Eye (tissue), 1 donor: ENCODE measurements around the gene LTF.
A peak's percentile ranks its signal among the peaks of the same experiment; 100 is the strongest.
"Not testable (repeated sequence)": the region's sequence is repeated elsewhere in the genome, so short reads cannot be mapped to it uniquely, and the experiment has no call there.

Experiments
- DNase-seq: peaks from one replicate; pipeline ENCODE4 v3.0.0-alpha.2; 2015

The LTF gene

DNA sequence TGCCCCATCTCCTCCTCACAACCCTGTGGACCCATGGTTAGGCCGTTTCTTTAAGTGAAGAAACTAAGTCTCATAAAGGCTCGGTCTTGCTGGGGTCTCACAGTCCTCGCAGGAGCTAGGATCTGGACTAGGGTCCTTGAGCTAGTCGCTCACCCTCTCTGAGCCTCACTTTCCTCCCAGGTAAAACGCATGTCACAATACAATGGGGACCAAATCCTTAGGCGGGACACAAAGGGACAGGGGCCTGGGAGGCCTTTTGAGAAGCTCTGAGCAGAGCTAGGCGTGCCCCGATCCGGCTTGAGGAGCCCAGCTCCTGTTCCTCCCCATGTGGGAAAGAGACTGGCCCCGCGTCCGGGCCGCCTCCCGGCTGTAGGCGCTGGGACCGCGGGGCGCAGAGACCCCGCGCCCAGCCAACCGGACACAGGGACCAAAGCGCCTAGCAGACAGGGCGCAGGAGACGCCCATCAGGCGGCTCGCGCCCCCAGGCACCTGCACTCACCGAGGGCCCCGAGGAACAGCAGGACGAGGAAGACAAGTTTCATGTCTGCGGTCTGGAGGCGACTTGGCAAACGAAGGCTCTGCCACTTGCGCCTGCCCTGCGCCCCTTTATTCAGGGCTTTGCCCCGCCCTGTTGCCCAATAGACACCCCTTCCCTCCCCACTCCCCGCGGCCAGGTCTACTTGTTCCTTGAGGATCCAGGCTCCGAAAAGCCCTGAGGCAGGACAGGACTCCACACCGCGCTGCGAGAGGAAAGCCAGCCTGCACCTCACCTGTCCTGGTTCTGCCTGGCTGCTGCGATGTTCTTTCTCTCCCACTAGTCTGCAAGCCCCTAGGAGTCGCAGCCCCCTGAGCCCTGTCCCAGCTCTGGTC, at the start of gene LTF:
TSS of gene LTF (minus strand) at position 580 of the 870 bp plus-strand sequence. CDS start at position 542, 38 bp downstream.
- no peak for DNase-seq

GRCh38 chr3:46512191-46512749, 47.6 kb upstream of the LTF start:
- no peak for DNase-seq

DNA sequence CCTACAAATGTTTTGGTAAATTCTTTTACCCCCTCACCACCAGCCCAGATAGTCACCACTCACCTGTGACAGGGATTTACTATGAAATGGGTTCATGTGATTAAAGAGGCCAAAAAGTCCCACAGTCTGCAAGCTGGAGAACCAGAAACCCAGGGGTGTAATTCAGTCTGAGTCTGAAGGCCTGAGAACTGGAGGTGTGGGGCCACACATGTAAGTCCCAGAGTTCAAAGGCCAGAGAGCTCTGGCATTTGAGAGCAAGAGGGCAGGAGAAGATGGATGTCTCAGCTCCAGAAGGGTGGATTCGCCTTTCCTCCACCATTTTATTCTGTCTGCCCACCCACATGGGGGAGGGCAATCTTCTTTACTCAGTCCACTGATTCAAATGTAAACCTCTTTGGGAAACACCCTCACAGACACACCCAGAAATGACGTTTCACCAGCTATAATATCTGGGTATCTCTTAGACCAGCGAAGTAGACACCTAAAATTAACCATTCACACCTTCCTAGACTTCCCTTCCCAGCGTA, 45.0 kb upstream of the LTF start:
- no peak for DNase-seq

- DNase-seq: no peak
These were observed 44.3 kb upstream of the LTF start for GRCh38 chr3:46508850-46509591.

DNA sequence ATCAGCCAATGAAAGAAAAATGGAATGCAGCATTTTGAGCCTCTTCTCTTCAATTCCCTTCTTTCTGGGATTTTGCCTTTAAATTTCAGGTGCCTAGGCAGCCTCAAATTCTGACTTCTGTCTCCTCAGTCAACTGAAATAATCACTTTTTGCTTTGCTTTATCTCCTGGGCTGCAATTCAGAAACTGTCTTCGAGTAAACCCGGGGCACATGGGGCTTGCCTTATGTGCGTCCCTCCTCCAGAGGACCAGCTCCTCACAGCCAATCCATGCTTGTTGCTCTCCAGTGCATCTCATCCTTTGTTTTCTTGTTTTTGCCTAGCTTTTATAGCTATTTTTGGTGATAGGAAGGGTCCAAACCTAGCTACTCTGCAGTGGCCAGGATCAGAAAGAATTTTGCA, 41.8 kb upstream of the LTF start:
- DNase-seq: no peak

GRCh38 chr3:46505953-46506352, 41.2 kb upstream of the LTF start:
- DNase-seq: no peak

GRCh38 chr3:46504789-46505188, 40.1 kb upstream of the LTF start:
- no peak for DNase-seq

DNA sequence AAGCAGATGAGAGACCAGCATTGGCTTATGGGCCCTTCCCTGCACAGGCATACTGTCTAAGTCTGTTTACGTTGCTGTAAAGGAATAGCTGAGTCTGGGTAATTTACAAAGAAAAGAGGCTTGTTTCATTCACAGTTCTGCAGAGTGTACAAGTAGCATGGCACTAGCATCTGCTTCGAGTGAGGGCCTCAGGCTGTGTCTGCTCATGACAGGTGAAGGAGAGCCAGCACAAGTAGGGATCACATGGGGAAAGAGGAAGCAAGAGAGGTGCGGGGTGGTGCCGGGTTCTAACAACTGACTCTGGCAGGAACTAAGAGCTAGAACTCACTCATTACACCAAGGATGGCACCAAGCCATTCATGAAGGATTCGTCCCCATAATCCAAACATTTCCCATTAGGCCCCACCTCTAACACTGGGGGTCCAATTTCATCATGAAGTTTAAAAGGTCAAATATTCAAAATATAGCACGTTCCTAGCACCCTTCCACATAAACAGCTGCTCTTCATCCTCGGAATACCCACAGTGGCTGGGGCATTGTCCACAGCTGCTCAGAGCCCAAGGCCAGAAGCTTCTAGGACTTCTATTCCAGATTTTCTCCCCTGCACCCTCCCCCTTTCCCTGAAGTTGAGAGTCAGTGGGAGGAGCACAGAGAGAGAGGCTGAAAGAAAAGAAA, 38.6 kb upstream of the LTF start:
- no peak for DNase-seq

DNA sequence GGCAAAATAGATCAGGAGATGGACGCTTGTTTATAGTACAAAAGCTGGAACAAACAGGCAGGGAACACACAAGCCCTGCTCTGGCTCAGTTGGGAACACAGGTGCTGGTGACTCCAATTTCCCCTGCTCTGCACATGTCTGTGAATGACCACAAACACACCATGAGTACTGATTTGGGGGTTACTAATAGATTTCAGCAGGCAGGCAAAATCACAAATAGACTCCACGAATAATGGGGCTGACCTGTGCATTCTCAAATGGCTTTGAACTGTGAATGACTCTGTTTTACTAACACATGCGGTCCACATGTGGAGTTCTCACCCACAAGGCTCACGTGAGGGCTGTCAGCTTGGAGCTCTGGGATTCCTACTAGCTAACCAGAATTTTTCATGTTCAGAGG, 37.0 kb upstream of the LTF start:
- peak; percentile 16 for DNase-seq

DNA sequence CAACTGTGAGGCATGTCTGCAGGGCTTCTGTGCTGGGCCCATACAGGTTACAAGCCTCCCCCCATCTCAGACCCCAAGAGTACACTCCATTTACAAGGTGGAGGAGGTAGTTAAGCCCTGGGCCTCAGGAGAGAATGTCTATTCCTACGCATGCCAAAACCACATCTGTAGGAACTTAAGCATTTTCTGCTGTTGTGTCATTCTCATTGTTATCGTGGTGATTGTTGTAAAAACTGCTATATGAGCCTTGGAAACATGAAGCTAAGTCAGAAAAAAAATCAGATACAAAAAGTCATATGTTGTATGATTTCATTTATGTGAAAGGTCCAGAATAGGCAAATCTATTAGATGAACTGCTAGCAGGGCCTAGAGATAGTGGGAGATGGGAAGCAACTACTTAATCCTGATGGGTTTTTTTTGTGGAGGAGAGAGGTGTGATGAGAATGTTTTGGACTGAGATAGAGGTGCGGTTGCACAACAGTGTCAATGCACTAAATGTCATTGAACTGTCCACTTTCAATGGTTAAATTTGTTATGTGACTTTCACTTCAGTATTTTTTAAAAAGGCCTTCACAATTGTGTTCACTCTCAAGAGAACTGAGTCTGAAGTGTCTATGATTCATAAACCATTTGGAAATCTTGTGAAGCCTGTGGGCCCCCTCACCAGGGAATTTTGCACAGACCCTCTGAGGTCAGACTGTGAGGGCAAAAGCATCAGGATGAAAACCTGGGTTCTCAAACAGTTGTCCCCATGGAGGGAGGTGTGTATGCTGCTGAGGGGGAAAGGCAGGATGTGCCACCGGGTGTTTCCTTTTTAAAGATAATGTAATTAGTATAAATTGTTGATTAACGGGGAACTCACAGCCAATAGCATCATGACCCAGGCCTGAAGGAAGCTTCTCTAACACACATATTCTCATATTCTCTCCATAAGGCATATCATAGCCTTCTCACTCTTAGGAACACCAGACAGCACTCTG, 36.2 kb upstream of the LTF start:
- peak; percentile 36 for DNase-seq

GRCh38 chr3:46498916-46499519, 34.3 kb upstream of the LTF start:
- no peak for DNase-seq

- DNase-seq: no peak
These were observed 33.0 kb upstream of the LTF start, which contains the start of gene RTP3 for GRCh38 chr3:46497556-46498265. RTP3 (plus strand) TSS chr3:46497976; CDS start chr3:46498063, 87 bp downstream.

- DNase-seq: peak; percentile 16
These were observed 32.2 kb upstream of the LTF start for GRCh38 chr3:46496746-46497555.

- DNase-seq: no peak
These were observed 31.3 kb upstream of the LTF start for GRCh38 chr3:46495901-46496456.

GRCh38 chr3:46494491-46494890, 29.8 kb upstream of the LTF start:
- not testable (repeated sequence) for DNase-seq

DNA sequence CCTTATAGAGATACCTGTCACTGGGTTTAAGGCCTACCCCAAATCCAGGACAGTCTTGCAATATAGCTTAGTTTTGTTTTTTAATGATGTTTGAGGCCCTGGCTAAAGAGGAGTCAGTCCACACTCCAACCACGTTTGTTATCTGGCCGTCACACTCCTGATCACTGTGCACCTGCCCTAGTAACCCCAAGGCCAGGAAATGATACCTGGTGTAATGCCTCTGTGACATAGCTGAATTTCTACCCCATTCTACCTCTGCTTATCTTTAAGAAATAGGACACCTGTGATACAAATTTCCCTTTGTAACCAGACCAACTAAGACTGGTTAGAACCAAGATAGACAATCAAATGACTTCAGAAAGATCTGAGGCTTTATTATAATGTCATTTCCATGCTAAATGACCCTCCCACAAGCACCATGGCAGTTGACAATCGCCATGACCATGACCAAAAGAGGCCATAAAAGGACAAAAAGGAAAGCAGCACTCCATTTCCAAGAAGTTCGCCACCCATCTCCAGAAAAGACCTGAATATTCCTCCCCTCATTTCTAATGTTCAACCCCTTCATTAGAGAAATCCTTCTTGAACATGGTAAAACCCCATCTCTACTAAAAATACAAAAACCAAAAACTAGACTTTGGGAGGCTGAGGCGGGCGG, 28.3 kb upstream of the LTF start:
- DNase-seq: no peak

DNA sequence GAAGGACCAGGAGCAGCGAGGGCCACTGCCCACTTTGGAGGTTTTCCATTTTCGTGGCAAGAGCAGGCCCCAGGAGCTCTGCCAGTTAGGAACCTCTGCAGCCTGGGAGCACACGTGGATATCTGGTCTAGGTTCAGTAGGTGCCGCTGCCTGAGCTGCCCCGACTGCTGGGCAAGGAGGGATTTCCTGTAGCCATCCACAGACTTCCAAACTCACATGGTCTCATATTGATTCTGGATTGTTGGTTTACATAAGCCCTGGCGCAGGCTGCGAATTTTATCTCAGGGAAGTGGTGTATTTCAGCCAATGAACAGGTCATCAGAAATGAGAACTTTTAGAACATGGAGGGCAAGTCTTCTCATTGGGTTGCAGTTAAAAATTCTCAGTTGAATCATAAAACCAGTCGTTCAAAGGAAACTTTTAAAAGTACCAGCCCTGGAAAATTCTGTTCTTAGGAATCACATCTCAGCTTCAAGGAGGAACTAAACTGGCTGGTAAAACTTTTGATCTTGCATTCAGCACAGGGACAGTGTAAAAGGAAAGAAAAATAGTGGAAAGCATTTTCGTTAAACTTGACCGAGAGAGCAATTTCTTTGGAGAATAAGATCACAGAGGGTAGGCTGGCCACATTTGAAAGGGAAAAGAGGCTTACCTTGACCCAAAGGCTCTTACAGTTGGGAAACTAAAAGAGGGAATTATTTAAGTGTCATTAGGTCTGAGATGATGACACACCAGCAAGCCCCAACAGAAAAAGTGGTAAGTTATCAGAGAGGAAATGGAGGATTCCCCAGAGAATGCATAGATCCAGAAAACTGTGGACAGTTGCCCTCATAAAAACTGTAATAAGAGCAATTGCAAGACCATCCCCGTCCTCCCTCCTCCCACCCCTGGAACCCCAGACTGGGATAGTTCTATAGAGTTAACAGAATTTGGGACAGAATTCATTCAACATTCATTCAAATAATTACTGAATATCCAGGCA, 26.7 kb upstream of the LTF start:
- no peak for DNase-seq
